ENCODE measurements around the gene GRB10.
"Not testable (repeated sequence)": the region's sequence is repeated elsewhere in the genome, so short reads cannot be mapped to it uniquely, and the experiment has no call there.

The GRB10 gene

GRCh38 chr7:50742401-50742800 is 40.3 kb downstream of the GRB10 start:
- no peak for FAIRE-seq
- no peak for DNase-seq (ENCODE audit: insufficient read length, low spot score)
- TF ChIP-seq PAX5 (IDR thresholded peaks at IDR 0.05; ENCODE audit: insufficient read depth, low read length, severe bottlenecking) = no peak
- no peak for TF ChIP-seq SPI1 (IDR thresholded peaks at IDR 0.05; ENCODE audit: low read depth, low read length)
- TF ChIP-seq POU2F2 (IDR thresholded peaks at IDR 0.05; ENCODE audit: low read depth, low read length) = no peak
- TF ChIP-seq POLR2A (IDR thresholded peaks at IDR 0.05; ENCODE audit: low read depth, low read length) = no peak
- no peak for TF ChIP-seq TAF1 (IDR thresholded peaks at IDR 0.05; ENCODE audit: low read depth, low read length)

GRCh38 chr7:50739744-50740435 is 42.8 kb downstream of the GRB10 start:
- FAIRE-seq (no peak), DNase-seq (ENCODE audit: insufficient read length, low spot score) (no peak)
- TF ChIP-seq POU2F2 (IDR thresholded peaks at IDR 0.05; ENCODE audit: low read depth, low read length) (no peak), POLR2A (IDR thresholded peaks at IDR 0.05; ENCODE audit: low read depth, low read length) (no peak), TAF1 (IDR thresholded peaks at IDR 0.05; ENCODE audit: low read depth, low read length) (no peak), POLR2AphosphoS5 (IDR thresholded peaks at IDR 0.05; ENCODE audit: low read depth, low read length) (no peak), SPI1 (IDR thresholded peaks at IDR 0.05; ENCODE audit: low read depth, low read length) (no peak), PAX5 (IDR thresholded peaks at IDR 0.05; ENCODE audit: insufficient read depth, low read length, severe bottlenecking) (no peak)

GRCh38 chr7:50738932-50739331 is 43.8 kb downstream of the GRB10 start:
- TF ChIP-seq PAX5 (IDR thresholded peaks at IDR 0.05; ENCODE audit: insufficient read depth, low read length, severe bottlenecking) (no peak), SPI1 (IDR thresholded peaks at IDR 0.05; ENCODE audit: low read depth, low read length) (no peak), POLR2AphosphoS5 (IDR thresholded peaks at IDR 0.05; ENCODE audit: low read depth, low read length) (no peak), POLR2A (IDR thresholded peaks at IDR 0.05; ENCODE audit: low read depth, low read length) (no peak), POU2F2 (IDR thresholded peaks at IDR 0.05; ENCODE audit: low read depth, low read length) (no peak), TAF1 (IDR thresholded peaks at IDR 0.05; ENCODE audit: low read depth, low read length) (no peak)
- FAIRE-seq = no peak
- no peak for DNase-seq (ENCODE audit: insufficient read length, low spot score)

- not testable (repeated sequence) for DNase-seq (ENCODE audit: insufficient read length, low spot score); FAIRE-seq
These were observed 46.9 kb downstream of the GRB10 start for GRCh38 chr7:50735836-50736235.

GRCh38 chr7:50735333-50735732 is 47.4 kb downstream of the GRB10 start:
- DNase-seq (ENCODE audit: insufficient read length, low spot score) (no peak), FAIRE-seq (no peak)
- TF ChIP-seq POU2F2 (IDR thresholded peaks at IDR 0.05; ENCODE audit: low read depth, low read length) (no peak), POLR2A (IDR thresholded peaks at IDR 0.05; ENCODE audit: low read depth, low read length) (no peak), POLR2AphosphoS5 (IDR thresholded peaks at IDR 0.05; ENCODE audit: low read depth, low read length) (no peak), PAX5 (IDR thresholded peaks at IDR 0.05; ENCODE audit: insufficient read depth, low read length, severe bottlenecking) (no peak), TAF1 (IDR thresholded peaks at IDR 0.05; ENCODE audit: low read depth, low read length) (no peak), SPI1 (IDR thresholded peaks at IDR 0.05; ENCODE audit: low read depth, low read length) (no peak)

- no peak for FAIRE-seq
- TF ChIP-seq TAF1 (IDR thresholded peaks at IDR 0.05; ENCODE audit: low read depth, low read length) (no peak), POLR2AphosphoS5 (IDR thresholded peaks at IDR 0.05; ENCODE audit: low read depth, low read length) (no peak), PAX5 (IDR thresholded peaks at IDR 0.05; ENCODE audit: insufficient read depth, low read length, severe bottlenecking) (no peak), SPI1 (IDR thresholded peaks at IDR 0.05; ENCODE audit: low read depth, low read length) (no peak), POLR2A (IDR thresholded peaks at IDR 0.05; ENCODE audit: low read depth, low read length) (no peak), POU2F2 (IDR thresholded peaks at IDR 0.05; ENCODE audit: low read depth, low read length) (no peak)
These were observed 48.5 kb downstream of the GRB10 start for GRCh38 chr7:50734246-50734645.

GRCh38 chr7:50733552-50733951 is 49.1 kb downstream of the GRB10 start:
- no peak for FAIRE-seq
- TF ChIP-seq PAX5 (IDR thresholded peaks at IDR 0.05; ENCODE audit: insufficient read depth, low read length, severe bottlenecking) (no peak), SPI1 (IDR thresholded peaks at IDR 0.05; ENCODE audit: low read depth, low read length) (no peak), TAF1 (IDR thresholded peaks at IDR 0.05; ENCODE audit: low read depth, low read length) (no peak), POLR2AphosphoS5 (IDR thresholded peaks at IDR 0.05; ENCODE audit: low read depth, low read length) (no peak), POU2F2 (IDR thresholded peaks at IDR 0.05; ENCODE audit: low read depth, low read length) (no peak), POLR2A (IDR thresholded peaks at IDR 0.05; ENCODE audit: low read depth, low read length) (no peak)
- DNase-seq (ENCODE audit: insufficient read length, low spot score) = no peak

More at GRCh38 chr7:50734246-50734645, 48.5 kb downstream of the GRB10 start:
- DNase-seq (ENCODE audit: insufficient read length, low spot score) = no peak

- TF ChIP-seq TAF1 (IDR thresholded peaks at IDR 0.05; ENCODE audit: low read depth, low read length) (no peak), POLR2A (IDR thresholded peaks at IDR 0.05; ENCODE audit: low read depth, low read length) (no peak), SPI1 (IDR thresholded peaks at IDR 0.05; ENCODE audit: low read depth, low read length) (no peak), PAX5 (IDR thresholded peaks at IDR 0.05; ENCODE audit: insufficient read depth, low read length, severe bottlenecking) (no peak), POU2F2 (IDR thresholded peaks at IDR 0.05; ENCODE audit: low read depth, low read length) (no peak), POLR2AphosphoS5 (IDR thresholded peaks at IDR 0.05; ENCODE audit: low read depth, low read length) (no peak)
- no peak for DNase-seq (ENCODE audit: insufficient read length, low spot score)
- no peak for FAIRE-seq
These were observed 50.8 kb downstream of the GRB10 start for GRCh38 chr7:50731703-50732582.

- no peak for DNase-seq (ENCODE audit: insufficient read length, low spot score)
- TF ChIP-seq POLR2A (IDR thresholded peaks at IDR 0.05; ENCODE audit: low read depth, low read length) (no peak), PAX5 (IDR thresholded peaks at IDR 0.05; ENCODE audit: insufficient read depth, low read length, severe bottlenecking) (no peak), TAF1 (IDR thresholded peaks at IDR 0.05; ENCODE audit: low read depth, low read length) (no peak)
- FAIRE-seq = no peak
These were observed 52.0 kb downstream of the GRB10 start for GRCh38 chr7:50730446-50731400.

Measured in GM12891 (cell line).